DND-41 (cell line): ENCODE data around the gene PPEF2.

ENCODE experiments used
- ATAC-seq: fragments of 200-7000 bp; cut with Tn5 transposase; 3 replicates; pipeline ENCODE4 v1.9.1; 2021; ENCODE audit warnings: low read depth; ENCODE audit not compliant: insufficient read depth
- DNase-seq: peaks from one replicate; pipeline ENCODE4 v3.0.0-alpha.2; 2020
- H2AFZ ChIP-seq: 2 replicates; pipeline ENCODE4 v1.6.0; 2012; ENCODE audit warnings: low read depth, low read length
- H3K27ac ChIP-seq: 2 replicates; pipeline ENCODE4 v1.5.1; 2012; ENCODE audit warnings: low read length, inconsistent platforms
- H3K27me3 ChIP-seq: fragments of 200-600 bp; sonication (generic); 2 replicates; pipeline ENCODE4 v1.6.0; 2012; ENCODE audit warnings: low read length, mild to moderate bottlenecking, inconsistent platforms; ENCODE audit not compliant: insufficient read depth, poor library complexity
- H3K36me3 ChIP-seq: 2 replicates; pipeline ENCODE4 v1.5.1; 2012; ENCODE audit warnings: low read length, inconsistent platforms; ENCODE audit not compliant: insufficient read depth
- H3K4me1 ChIP-seq: 2 replicates; pipeline ENCODE4 v1.5.1; 2012; ENCODE audit warnings: mild to moderate bottlenecking, low read length; ENCODE audit not compliant: insufficient read depth
- H3K4me2 ChIP-seq: 2 replicates; pipeline ENCODE4 v1.6.0; 2012; ENCODE audit warnings: mild to moderate bottlenecking, moderate library complexity, low read length, inconsistent platforms; ENCODE audit not compliant: insufficient read depth
- H3K4me3 ChIP-seq, 2 experiments: fragments of 200-600 bp in 1 of 2; shearing (Covaris generic) in 1 of 2; 2 replicates each; pipeline ENCODE4 v1.5.1; 2012 to 2016; ENCODE audit warnings: inconsistent platforms in 2 of 2, low read length in 2 of 2, mild to moderate bottlenecking in 2 of 2, low read depth in 1 of 2, moderate library complexity in 1 of 2
- H3K79me2 ChIP-seq: 2 replicates; pipeline ENCODE4 v1.6.0; 2012; ENCODE audit warnings: low read length, inconsistent platforms; ENCODE audit not compliant: insufficient read depth
- H3K9ac ChIP-seq: 2 replicates; pipeline ENCODE4 v1.6.0; 2012; ENCODE audit warnings: low read depth, mild to moderate bottlenecking, inconsistent platforms, low read length, moderate library complexity
- H3K9me3 ChIP-seq: 2 replicates; pipeline ENCODE4 v1.5.1; 2012; ENCODE audit warnings: low read length, moderate library complexity, mild to moderate bottlenecking, inconsistent platforms; ENCODE audit not compliant: insufficient read depth, severe bottlenecking
- H4K20me1 ChIP-seq: 2 replicates; pipeline ENCODE4 v1.6.0; 2012; ENCODE audit warnings: low read length; ENCODE audit not compliant: insufficient read depth
- EZH2 ChIP-seq: IDR thresholded peaks from 3 replicates; pipeline ENCODE4 v1.6.1; 2012; ENCODE audit warnings: borderline replicate concordance, low read depth, mild to moderate bottlenecking, moderate library complexity, low read length, inconsistent platforms; ENCODE audit not compliant: severe bottlenecking
- TF ChIP-seq, protein P1 (sequence below): IDR thresholded peaks from 2 replicates; pipeline ENCODE4 v1.5.1; 2012; ENCODE audit warnings: borderline replicate concordance, low read length, moderate library complexity, mild to moderate bottlenecking; ENCODE audit not compliant: poor library complexity, severe bottlenecking; ENCODE audit errors: extremely low read depth

Gene PPEF2

DNA sequence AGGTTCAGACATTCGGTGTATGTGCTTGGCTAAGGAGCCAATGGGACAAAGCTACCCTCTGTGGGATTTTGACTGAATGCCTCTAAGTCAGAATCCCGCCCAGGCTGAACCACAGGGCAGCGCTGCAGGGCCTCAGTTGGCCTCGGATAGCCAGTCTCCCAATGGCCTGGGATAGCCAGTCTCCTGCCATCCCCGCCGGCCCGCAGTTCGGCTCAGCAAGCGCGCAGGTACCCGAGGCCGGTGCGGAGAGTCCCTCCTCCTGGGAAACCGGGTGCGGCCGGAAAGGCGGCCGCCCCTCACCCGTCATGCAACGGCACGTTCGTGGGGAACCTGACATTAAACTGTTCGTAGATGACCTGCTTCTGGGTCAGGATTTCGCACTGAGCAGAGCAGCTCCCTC, 16.1 kb downstream of the PPEF2 start:
- no peaks in the 10 kb centered on the region for H3K27me3 ChIP-seq
- DNase-seq (no peak), ATAC-seq (no peak)
- H3K4me1 ChIP-seq: no peaks in the 10 kb centered on the region
- H3K4me2 ChIP-seq: no peak overlapping the region
- no peak overlapping the region for H3K4me3 ChIP-seq
- no peaks in the 10 kb centered on the region for H3K9me3 ChIP-seq
- no peak overlapping the region for H2AFZ ChIP-seq
- H3K27ac ChIP-seq: no peak overlapping the region
- H3K9ac ChIP-seq: no peak overlapping the region
- no peaks in the 10 kb centered on the region for H4K20me1 ChIP-seq
- no peaks in the 10 kb centered on the region for H3K36me3 ChIP-seq
- no peaks in the 10 kb centered on the region for H3K79me2 ChIP-seq
- TF ChIP-seq, protein P1, sequence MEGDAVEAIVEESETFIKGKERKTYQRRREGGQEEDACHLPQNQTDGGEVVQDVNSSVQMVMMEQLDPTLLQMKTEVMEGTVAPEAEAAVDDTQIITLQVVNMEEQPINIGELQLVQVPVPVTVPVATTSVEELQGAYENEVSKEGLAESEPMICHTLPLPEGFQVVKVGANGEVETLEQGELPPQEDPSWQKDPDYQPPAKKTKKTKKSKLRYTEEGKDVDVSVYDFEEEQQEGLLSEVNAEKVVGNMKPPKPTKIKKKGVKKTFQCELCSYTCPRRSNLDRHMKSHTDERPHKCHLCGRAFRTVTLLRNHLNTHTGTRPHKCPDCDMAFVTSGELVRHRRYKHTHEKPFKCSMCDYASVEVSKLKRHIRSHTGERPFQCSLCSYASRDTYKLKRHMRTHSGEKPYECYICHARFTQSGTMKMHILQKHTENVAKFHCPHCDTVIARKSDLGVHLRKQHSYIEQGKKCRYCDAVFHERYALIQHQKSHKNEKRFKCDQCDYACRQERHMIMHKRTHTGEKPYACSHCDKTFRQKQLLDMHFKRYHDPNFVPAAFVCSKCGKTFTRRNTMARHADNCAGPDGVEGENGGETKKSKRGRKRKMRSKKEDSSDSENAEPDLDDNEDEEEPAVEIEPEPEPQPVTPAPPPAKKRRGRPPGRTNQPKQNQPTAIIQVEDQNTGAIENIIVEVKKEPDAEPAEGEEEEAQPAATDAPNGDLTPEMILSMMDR: no peak
- no peak for TF ChIP-seq EZH2

- H2AFZ ChIP-seq: no peak overlapping the region
- no peak overlapping the region for H3K4me2 ChIP-seq
- no peaks in the 10 kb centered on the region for H3K4me1 ChIP-seq
- ATAC-seq (no peak), DNase-seq (no peak)
- no peak overlapping the region for H3K27ac ChIP-seq
- no peaks in the 10 kb centered on the region for H3K79me2 ChIP-seq
- H3K36me3 ChIP-seq: no peaks in the 10 kb centered on the region
- no peaks in the 10 kb centered on the region for H4K20me1 ChIP-seq
- no peaks in the 10 kb centered on the region for H3K27me3 ChIP-seq
- H3K4me3 ChIP-seq: no peak overlapping the region
- no peaks in the 10 kb centered on the region for H3K9me3 ChIP-seq
- H3K9ac ChIP-seq: no peak overlapping the region
- TF ChIP-seq EZH2: no peak
- TF ChIP-seq, protein P1: no peak
Observed at GRCh38 chr4:75881476-75881875, 20.8 kb downstream of the PPEF2 start.

GRCh38 chr4:75880278-75880677, 22.0 kb downstream of the PPEF2 start:
- H2AFZ ChIP-seq: no peak overlapping the region

More at GRCh38 chr4:75880278-75880677, 22.0 kb downstream of the PPEF2 start:
- Histone ChIP-seq H4K20me1 (no peaks in the 10 kb centered on the region; the same call in 1 of the 2 replicates), H3K4me3 (no peak overlapping the region), H3K4me1 (no peaks in the 10 kb centered on the region), H3K27me3 (no peaks in the 10 kb centered on the region), H3K27ac (no peak overlapping the region), H3K79me2 (no peaks in the 10 kb centered on the region), H3K36me3 (no peaks in the 10 kb centered on the region), H3K4me2 (no peak overlapping the region), H3K9ac (no peak overlapping the region), H3K9me3 (no peaks in the 10 kb centered on the region)
- DNase-seq (no peak), ATAC-seq (no peak)
- TF ChIP-seq, protein P1: no peak
- TF ChIP-seq EZH2: no peak
